GM13977 (cell line): ENCODE data around the gene BTG4.

Experiments used
- DNase-seq: peaks from one replicate; pipeline ENCODE4 v3.0.0; 2012; ENCODE audit warnings: low spot score
- CTCF ChIP-seq: IDR thresholded peaks from 2 replicates; pipeline ENCODE4 v1.5.1; 2012; ENCODE audit warnings: mild to moderate bottlenecking, control low read depth; ENCODE audit not compliant: insufficient read depth; ENCODE audit errors: extremely low read depth, missing control alignments
- in situ Hi-C: fragments of 300-500 bp; cut with MboI; formaldehyde crosslinking; loops from one replicate; pipeline ENCODE4 v1.12.0; 2022; ENCODE audit warnings: low sequenced_read_pairs, low pct_unique_long_range_greater_than_20kb, mixed read lengths, inconsistent platforms; ENCODE audit not compliant: unreplicated experiment

Gene BTG4

GRCh38 chr11:111555255-111555654, 43.1 kb upstream of the BTG4 start:
- DNase-seq, result no peak

GRCh38 chr11:111554532-111554931, 42.3 kb upstream of the BTG4 start:
- no peak for DNase-seq
- TF ChIP-seq CTCF, result no peak
- in situ Hi-C loops, result no loop called here

More at GRCh38 chr11:111555255-111555654, 43.1 kb upstream of the BTG4 start:
- in situ Hi-C loops, result no loop called here
- TF ChIP-seq CTCF, result no peak

- TF ChIP-seq CTCF, result no peak
- in situ Hi-C loops, result no loop called here
- no peak for DNase-seq
Observed at GRCh38 chr11:111550258-111550657, 38.1 kb upstream of the BTG4 start.

GRCh38 chr11:111549869-111550203, 37.6 kb upstream of the BTG4 start:
- no peak for TF ChIP-seq CTCF
- DNase-seq, result no peak
- in situ Hi-C loops, result no loop called here

- no peak for DNase-seq
- no peak for TF ChIP-seq CTCF
- in situ Hi-C loops, result no loop called here
Observed at GRCh38 chr11:111549196-111549868, 37.1 kb upstream of the BTG4 start.

- DNase-seq, result no peak
- in situ Hi-C loops, result no loop called here
- TF ChIP-seq CTCF, result no peak
Observed at GRCh38 chr11:111548525-111548924, 36.3 kb upstream of the BTG4 start.
